Right ventricle myocardium superior (tissue), 1 donor: ENCODE measurements around the gene MSANTD1. TPM values are rescaled to one million over a fixed set of nuclear protein-coding genes. Genes with fewer than 3 reads are reported as not detected.
"Not testable (repeated sequence)": the region's sequence is repeated elsewhere in the genome, so short reads cannot be mapped to it uniquely, and the experiment has no call there.

Experiments
- ATAC-seq: fragments of 200-7000 bp; cut with Tn5 transposase; one replicate; pipeline ENCODE4 v1.9.1; 2020; ENCODE audit warnings: mild to moderate bottlenecking; ENCODE audit not compliant: poor library complexity
- DNase-seq: peaks from one replicate; pipeline ENCODE4 v3.0.0-alpha.2; 2020
- intact Hi-C: fragments of 100-400 bp; cut with DNase I; formaldehyde crosslinking; loops from one replicate; pipeline ENCODE4 v1.11.2; 2022
- total RNA-seq: library from RNA; stranded (reverse); fragmentation: NEBNext Ultra II Directional; extraction: Animal tissue kit (Norgen Biotek cat#: 25700); gene quantifications from one replicate; pipeline ENCODE4 v1.2.1, GENCODE V29; 2021
- donor health status: DM: no; HTN: yes; CAD: no; lungs with severe emphysema.

MSANTD1 gene
- total RNA-seq, 1 donor from 2014 or later, result 0.54 TPM

- intact Hi-C loops, result no loop called here
- ATAC-seq (peak; percentile 97), DNase-seq (peak; percentile 96)
Observed at GRCh38 chr4:3292571-3293400, 43.8 kb downstream of the MSANTD1 start, which contains the start of gene RGS12. TSS of gene RGS12 (plus strand) at chr4:3293021. CDS start at chr4:3316171, 23,150 bp downstream.

DNA sequence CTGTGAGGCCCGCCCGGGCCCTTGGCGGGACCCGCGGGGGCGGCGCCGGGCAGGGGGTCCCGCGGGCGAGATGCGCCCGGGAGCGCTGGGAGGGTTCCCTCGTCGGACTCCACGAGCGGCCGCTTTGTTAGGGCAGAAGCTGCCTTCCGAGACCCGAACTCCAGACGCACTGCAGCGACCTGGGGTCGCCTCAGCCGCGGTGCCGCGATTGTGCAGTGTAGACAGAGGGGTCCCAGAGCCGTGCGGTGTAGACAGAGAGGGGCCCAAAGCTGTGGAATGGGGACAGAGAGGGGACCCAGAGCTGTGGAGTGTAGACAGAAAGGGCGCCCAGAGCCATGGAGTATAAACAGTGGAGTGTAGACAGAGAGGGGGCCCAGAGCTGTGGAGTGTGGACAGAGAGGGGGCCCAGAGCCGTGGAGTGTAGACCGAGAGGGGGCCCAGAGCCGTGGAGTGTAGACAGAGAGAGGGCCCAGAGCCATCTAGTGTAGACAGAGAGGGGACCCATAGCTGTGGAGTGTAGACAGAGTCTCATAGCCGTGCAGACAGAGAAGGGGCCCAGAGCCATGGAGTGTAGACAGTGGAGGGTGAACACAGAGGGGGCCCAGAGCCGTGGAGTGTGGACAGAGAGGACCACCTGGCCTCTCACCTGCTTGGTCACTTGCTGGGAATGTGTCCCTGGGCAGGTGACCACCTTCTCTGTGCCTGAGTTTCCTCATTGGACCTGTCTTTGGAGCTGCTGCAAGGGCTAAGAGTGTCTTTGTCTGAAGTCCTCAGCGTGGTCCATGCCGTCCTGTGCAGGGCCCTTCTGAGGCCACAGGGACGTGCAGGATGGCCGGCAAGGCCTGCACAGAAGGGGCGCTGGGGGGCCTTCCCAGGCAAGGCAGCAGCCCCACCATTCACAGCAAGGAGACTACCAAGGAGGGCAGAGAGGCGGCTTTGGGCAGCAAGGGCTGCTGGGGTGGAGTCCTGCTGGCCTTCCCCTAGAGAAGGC is 44.7 kb downstream of the MSANTD1 start:
- ATAC-seq (no peak), DNase-seq (peak; percentile 58)
- intact Hi-C loops, result no loop called here

DNA sequence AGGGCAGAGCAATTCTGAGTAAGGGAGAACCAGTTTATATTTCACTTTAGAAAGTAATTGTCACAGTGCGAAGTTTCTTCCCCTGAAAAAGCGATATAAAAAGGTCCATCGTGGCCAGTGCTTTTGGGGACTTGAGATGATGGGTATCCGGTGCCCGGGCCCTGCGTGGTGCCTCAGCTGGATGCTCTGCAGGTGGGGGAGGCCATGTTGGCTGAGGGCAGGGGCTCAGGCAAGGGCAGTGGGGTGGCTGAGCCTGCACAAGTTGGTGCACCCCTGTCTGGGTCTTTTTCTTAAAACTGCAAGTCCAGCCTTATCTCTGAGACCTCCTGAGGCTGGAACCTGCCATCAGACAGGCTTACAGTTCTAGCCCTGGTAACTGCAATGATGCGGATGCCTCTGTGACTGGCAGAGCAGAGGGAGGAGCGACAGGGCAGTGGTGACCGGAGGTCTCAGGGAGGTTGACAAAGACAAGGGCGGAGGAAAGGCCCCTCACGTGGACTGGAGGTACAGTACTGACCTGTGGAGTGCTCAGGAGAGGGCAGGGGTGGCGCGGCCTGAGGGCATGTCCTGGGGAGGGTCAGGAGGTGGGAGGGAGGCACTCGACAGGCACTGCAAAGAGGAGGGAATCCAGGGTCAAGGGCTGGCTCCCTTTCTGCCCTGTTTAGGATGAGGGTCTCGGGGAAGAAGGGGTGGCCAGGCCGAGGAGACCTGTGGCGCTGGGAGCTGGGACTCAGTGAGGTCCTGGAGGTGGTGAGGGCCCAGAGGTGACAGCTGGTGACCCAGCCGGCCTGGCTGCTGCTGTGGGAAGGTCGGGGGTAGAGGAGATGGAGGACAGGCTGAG is 45.7 kb downstream of the MSANTD1 start:
- intact Hi-C loops, result no loop called here
- peak; percentile 37 for DNase-seq
- no peak for ATAC-seq

- DNase-seq (no peak), ATAC-seq (no peak)
- intact Hi-C loops, result no loop called here
Observed at GRCh38 chr4:3295837-3296624, 47.1 kb downstream of the MSANTD1 start.

DNA sequence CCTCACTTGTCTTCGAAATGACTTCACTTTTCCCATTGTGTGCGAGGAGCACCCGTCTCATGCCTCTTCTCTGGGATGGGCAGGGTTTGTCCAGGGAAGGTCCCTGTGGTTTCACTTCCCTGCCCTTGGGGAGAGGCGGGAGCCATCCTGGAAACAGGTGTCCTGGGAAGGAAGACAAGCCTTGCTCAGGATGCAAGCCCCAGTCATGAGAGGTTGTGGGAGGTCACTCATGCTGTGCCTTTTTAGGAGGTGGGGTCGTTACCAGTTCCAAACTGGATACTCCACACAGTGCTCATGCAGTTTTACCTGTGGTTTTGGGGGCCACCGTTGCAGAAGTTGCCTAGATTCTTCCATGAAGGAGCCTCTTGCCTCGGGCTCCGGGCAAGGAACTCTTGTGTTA is 47.7 kb downstream of the MSANTD1 start:
- no peak for ATAC-seq

DNA sequence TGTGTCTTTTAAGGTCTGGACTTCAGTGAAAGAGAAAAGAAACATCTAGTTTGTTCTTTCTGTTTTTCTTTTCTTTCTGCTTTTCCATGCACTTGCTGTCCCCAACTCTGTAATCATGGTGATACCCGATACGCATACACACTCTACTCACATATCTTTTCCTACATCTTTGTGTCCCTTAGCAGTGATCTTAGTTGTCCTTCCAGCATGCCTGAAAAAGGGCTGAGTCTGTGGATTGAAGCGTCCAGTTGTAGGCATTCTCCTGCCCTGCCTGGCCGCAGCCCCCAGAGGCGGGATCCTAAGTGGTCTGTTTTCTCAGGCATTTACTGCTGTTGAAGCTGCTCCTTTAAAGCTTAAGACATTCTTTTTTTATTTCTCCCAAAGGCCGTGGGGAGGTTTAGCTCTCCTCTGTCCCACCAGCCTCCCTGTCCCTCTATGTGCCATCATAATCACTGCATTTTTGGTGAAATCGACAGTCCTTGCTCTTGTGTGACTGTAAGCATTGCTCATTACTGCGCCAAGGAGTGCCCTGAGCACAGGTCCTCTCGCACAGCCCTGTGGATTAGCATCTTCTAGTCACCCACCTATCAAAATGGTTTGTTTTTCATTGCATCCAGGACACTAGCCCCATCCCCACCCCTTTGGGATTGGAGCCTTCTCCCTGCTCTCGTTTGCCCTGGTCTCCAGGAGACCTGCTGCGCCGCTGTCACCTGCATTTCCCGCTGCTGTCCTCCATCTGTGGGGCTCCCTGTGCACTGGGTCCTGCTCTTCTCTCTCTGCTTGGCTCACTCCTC is 48.3 kb downstream of the MSANTD1 start:
- no peak for DNase-seq
- intact Hi-C loops, result no loop called here
- ATAC-seq, result no peak

More for the DNA sequence above, 47.7 kb downstream of the MSANTD1 start:
- intact Hi-C loops, result no loop called here
- no peak for DNase-seq

DNA sequence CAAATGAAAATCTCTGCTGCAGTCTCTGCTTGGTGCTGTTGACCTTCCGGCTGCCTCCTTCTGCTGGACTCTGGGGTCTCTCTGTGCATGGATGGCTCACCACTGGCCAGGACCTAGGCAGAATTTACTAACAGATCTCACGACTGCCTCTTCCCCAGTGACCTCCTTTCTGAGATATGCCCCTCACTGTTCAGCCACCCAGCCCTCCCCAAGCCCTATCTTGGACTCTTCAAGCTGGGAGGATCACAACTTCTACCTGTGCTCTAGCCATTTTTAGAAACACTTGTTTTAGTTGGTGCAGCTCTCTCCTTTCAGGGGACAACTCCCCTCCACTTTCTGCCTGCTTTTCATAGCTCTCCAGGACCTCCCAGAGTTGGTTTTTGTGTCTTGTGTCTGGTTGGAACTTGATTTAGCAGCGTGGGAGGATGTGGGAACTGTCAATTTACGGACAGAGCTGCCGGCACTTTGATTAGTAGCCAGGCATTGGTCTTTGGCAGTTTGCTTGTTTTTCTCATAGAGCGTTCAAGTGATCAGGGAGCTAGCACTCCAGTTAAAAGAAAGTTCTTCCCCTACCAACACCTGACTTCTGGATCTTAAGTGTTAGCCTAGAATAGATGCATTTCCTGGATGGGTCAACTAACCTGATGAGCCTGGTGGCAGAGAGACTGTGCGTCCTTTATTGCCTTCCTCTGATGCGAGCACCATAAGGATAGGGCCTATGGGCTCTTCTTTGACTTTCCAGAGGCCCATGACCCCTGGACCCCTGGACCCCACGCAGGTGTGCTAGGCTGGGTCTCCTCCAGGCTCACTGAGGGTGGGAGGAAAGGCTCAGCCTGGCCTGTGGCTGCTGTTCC is 50.4 kb downstream of the MSANTD1 start:
- DNase-seq (no peak), ATAC-seq (no peak)
- intact Hi-C loops, result no loop called here

- intact Hi-C loops, result no loop called here
- no peak for DNase-seq
- ATAC-seq, result no peak
Observed at GRCh38 chr4:3299976-3300671, 51.2 kb downstream of the MSANTD1 start.

DNA sequence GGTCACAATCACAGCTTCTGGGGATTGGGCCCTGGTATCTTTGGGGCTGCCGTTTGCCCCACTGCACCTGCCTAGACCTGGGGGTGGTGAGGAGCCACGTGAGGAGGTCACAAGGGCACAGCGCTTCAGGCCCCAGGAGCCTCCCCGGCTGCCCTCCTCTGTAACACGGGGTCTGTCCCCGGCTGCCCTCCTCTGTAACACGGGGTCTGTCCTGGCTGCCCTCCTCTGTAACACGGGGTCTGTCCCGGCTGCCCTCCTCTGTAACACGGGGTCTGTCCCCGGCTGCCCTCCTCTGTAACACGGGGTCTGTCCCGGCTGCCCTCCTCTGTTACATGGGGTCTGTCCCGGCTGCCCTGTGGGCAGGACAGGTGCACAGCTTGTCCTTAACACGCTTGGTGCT is 51.9 kb downstream of the MSANTD1 start:
- intact Hi-C loops, ATAC-seq, DNase-seq: not testable (repeated sequence)

- intact Hi-C loops, result no loop called here
- DNase-seq, result no peak
- no peak for ATAC-seq
Observed at GRCh38 chr4:3301450-3302172, 52.7 kb downstream of the MSANTD1 start.

GRCh38 chr4:3302173-3302785 is 53.3 kb downstream of the MSANTD1 start:
- no peak for DNase-seq
- ATAC-seq, result no peak
- intact Hi-C loops, result no loop called here

DNA sequence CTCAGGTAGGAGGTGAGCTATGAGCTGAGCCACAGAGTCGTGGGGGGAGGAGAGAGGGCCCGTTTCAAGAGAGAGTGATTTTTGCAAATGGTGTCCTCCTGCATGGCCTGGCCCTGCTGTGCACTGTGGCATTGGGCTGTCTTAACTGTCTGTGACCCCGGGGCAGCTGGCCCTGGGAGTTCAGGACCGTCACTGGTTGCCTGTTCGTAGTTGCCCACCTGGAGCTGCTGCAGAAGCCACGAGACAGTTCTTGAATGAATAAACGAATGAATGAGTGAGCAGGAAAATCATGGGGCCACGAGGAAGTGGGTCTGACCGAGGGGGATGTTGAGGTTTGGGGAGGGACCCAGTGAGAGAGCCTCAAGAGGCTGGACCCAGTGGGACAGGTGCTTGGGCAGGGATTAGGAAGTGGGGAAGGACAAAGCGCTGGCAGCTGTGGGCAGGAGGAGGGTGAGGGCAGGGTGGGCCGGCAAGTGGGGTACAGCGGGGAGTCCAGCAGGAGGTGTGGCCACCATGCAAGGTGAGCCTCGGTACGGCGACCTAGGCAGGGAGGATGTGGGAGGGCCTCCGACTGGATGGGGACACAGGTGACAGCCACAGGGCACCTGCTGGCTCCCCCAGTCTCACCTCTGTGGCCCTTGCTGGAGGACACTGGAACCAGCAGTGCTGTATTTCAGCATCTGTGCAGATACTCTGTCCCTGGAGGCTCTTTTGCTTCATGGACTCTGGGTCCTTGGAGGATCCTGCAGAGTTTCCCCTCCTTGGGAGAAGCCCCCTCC is 54.0 kb downstream of the MSANTD1 start:
- DNase-seq, result no peak
- ATAC-seq, result no peak
- intact Hi-C loops, result no loop called here

DNA sequence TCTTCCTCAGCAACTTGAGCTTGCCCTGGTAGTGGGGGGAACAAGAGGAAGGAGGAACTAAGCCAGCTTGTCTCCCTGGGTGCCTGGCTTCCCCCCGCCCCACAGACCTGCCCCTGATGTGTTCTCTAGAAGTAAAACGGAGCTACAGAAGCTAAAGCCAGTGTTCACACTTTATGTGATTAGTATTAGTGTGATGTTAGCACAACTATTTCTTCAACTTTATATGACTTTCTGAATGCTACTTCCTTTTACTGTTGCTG is 54.5 kb downstream of the MSANTD1 start:
- ATAC-seq (no peak), DNase-seq (no peak)
- intact Hi-C loops, result no loop called here
